Activated T-cell treated with anti-CD3 and anti-CD28 coated beads for 48 hours (primary cell): Measurements from ENCODE around the gene GYS2.
"Not testable (repeated sequence)": the region's sequence is repeated elsewhere in the genome, so short reads cannot be mapped to it uniquely, and the experiment has no call there.

Experiments used
- DNase-seq: peaks from one replicate; pipeline ENCODE4 v3.0.0-alpha.2; 2020; ENCODE audit warnings: low read depth

The GYS2 gene

DNA sequence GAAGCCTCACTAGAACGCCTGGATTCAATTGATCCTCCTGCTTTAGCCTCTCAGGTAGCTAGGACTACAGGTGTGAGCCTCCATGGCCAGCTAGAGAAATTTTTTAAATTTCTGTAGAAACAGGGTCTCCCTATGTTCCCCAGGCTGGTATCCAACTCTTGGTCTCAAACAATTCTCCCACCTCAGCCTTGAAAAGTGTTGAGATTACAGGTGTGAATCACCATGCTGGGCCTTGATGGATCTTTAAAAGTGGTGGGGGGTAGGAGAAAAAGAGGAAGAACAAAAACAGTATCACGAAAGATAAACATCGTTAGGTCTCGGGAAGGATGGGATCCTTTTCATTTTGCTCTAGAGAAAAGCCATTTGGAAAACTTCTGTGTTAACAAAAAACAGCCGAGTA lies 4.5 kb downstream of the GYS2 start:
- DNase-seq: no peak

DNA sequence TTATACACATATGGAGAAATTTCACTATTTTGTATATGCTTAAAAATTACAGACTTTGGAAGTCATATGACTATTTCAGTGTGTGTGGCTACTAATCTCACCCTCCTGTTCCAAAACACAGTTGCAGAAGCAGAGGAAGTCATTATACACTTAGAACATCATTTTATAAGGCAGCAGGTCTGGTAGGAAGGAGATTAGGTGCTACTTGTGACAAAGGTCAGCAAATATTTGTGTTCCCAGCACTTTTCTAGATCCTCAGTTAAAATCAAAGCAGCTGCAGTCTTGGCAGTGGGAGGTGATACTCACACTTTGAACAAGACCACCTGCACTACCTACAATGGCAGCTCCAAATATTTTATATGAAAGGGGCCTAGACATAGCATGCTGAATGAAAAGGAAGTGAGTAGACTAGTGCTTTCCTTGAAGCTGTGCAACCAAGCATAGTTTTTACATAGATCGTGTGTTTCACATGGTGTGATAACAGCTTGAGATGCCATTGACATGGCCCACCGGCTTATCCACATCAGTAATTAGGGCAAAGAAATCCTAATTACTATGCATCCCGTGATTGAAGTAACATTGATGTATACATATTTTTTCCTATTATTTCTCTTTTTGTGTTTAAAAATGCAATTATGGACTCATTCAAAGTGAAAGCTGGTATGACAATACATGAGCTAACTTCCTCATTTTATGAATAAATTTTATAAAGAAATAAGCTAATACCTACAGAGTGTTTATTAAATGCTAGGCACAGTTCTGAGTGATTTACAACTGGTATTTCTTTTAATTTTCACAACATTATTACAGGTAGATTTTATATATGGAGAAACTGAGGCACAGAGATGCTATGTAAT lies 5.3 kb downstream of the GYS2 start:
- DNase-seq: no peak

DNA sequence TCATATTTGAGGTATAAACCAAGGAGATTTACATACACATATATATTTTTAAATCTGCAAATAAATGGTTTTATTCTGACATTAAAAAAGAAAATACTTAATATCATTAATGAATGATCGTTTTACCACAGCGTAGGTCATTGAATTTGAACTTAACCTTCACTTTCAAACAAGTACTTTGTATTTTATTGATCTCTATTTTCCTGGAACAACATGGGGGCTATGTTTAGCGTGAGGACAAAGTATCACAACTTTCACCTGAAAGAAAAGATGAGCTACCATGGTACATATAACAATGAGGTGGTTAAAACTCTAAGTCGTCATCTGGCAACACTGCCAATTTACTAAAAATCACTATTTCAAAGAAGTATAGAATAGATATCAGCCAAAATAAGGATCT lies 6.0 kb downstream of the GYS2 start:
- DNase-seq: no peak

DNA sequence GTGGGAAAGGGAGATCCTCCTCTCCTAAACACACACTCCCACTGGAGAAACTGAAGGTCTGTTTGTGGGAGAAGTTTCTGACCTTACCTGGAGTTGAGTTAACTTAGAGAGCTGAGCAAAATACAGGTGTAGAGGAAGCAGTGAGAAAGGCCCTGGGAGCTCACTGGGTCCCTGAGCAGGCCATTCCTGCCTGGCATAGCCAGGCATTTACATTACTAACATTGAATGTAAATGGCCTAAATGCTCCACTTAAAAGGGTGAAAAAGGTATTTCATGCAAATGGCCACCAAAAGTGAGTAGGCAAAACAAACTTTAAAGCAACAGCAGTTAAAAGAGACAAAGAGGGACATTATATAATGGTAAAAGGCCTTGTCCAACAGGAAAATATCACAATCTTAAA lies 9.3 kb downstream of the GYS2 start:
- DNase-seq: not testable (repeated sequence)

DNA sequence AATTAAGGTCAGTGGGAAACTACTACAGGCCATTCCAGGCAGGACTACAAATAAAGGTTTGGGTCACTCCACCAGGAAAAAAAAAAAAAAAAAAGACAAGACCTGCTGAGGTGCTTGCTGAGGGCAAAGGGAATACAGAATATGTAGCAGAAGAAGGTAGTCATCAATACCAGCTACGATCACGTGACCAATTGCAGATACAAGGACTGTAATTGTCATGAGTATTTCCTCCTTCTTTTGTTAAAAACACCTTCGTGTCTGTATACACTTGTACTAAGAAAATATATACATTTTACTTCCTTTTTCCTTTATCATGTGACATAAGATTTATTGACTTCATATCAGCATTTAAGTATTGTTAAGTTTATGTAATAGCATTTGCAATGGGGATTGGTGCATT lies 19.2 kb downstream of the GYS2 start:
- no peak for DNase-seq

DNA sequence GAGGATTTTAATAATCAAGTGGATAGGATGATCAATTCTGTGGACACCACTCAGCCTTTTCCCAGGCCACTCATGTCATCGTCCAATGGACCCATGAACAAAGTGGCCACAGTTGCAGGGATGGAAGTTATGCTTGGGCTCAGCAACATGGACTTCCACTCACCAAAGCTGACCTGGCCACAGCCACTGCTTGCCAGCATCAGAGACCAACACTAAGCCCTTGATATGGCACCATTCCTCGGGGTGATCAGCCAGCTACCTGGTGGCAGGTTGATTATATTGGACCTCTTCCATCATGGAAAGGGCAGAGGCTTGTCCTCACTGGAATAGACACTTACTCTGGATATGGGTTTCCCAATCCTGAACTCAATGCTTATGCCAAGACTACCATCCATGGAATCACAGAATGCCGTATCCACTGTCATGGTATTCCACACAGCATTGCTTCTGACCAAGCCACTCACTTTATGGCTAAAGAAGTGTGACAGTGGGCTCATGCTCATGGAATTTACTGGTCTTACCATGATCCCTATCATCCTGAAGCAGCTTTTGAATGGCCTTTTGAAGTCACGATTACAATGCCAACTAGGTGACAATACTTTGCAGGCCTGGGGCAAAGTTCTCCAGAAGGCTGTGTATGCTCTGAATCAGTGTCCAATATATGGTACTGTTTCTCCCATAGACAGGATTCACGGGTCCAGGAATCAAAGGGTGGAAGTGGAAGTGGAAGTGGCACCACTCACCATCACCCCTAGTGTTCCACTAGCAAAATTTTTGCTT lies 20.1 kb downstream of the GYS2 start:
- not testable (repeated sequence) for DNase-seq

DNA sequence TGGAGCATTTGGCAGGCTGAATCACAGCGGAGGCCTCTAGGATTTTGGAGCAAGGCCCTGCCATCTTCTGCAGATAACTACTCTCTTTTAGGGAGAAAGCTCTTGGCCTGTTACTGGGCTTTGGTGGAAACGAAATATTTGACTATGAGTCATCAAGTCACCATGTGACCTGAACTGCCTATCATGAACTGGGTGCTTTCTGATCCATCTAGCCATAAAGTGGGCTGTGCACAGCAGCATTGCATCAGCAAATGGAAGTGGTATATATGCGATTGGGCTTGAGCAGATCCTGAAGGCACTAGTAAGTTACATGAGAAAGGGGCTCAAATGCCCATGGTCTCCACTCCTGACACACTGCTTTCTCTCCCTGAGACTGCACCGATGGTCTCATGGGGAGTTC lies 21.1 kb downstream of the GYS2 start:
- DNase-seq: no peak

DNA sequence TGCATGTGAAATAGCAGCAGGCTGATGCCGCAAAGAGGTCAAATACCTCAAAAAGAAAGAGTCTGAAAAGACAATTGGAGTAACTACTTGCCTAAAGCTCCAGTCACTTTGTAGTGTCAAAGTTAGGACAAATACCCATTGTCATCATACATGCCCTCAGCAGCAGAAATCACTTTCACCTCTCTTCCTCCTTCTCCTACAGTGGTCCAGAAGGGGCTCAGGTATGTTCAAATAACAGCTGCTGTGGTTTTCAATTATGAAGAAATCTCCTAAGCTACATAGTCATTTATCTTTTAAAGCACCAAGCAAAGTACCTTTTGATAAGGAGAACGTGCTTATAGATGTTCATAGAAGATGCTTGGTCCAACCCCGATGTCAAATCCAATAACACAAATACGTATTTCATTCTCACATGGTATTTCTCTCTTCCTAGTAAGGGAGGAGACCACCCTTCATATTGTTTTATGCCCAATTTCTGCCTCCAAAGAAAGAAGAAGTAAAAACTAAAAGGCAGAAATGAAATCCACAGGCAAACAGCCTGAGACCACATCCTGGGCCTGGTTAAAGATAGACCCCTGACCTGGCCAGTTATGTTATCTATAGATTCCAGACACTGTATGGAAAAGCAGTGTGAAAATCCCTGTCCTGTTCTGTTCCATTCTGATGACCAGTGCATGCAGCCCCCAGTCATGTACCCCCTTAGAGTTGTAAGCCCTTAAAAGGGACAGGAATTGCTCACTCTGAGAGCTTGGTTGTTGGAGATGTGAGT lies 23.7 kb downstream of the GYS2 start:
- no peak for DNase-seq

DNA sequence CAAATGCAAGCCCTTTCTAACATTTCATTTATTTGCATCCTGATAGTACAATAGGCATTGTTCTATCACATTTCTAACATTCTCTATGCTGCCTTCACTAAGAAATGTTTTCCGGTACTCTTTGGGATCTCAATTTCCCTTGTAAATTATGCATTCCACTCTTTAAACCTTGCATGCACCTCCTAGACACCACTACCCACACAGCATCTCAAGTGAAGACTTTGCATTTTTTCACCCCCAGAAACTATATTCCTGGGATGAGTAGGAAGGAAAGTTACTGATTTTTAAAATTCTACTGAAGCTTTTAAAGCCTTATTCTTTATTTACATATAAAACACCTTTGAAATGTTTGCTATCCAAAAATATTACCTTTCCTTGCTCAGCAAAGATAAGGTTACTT lies 27.1 kb downstream of the GYS2 start:
- DNase-seq: no peak

DNA sequence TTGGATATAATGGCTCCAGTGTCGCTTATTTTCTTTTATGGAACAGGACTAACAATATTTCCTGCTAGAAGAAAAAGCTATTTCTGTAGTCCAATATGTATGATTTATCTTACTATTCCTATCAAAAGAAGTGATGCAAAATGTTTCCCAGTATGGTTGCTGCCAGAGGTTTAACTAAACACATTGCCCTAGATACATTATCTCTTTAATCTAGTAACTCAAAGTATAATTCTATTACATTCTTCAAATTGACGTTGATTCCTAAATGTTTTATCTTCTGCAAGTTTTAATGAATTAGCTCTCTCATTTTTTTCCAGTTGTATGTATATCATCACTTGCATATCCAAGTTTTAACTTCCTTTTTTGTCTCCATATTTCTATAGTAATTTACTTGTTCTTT lies 28.2 kb downstream of the GYS2 start:
- DNase-seq: no peak

DNA sequence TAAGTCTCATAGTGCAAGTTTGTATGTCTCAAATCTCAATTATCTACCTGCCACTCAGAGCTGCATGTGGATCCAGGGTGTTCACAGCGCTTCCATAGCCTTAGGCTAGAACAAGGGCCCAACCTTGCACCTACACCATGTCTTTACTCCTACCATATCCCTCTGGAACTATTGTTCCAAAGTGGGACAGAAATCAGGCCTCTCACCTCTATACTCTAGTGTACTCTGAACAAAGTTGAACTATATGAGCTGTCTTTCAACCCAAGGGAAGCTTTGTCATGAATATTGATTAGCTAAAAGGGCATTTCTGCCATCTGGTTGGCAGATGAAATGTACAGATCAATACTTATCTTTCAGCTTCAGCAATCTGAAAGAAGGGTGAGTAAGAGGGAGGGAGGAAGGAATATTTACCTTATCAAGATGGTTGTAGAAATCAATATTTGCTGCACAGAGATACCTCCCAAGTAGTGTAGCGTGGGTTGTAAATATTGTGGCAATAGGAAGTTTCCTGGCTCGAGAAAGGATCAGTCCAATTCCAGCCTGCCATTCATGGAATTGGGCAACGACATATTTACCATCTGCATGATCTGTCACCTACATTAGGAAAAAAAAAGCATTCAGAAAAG lies 30.8 kb downstream of the GYS2 start:
- DNase-seq: no peak

DNA sequence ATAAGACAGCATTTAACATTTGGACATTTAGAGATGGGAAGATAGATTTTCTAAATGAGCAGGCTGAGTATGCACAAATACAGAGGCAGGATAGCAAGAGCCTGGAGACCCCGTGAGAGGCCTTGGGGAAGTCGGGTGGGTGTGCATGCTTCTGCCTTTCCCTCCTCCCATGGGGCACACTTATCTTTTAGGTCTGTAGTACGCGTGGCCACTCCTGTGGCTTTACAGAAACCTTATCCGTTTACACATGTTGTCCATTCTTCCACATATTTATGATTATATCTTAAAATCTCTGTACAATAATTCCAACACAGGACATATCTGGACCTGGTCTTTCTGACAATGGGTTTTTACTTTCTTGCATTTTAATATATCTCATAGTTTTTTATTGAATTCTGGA lies 33.6 kb downstream of the GYS2 start:
- no peak for DNase-seq

DNA sequence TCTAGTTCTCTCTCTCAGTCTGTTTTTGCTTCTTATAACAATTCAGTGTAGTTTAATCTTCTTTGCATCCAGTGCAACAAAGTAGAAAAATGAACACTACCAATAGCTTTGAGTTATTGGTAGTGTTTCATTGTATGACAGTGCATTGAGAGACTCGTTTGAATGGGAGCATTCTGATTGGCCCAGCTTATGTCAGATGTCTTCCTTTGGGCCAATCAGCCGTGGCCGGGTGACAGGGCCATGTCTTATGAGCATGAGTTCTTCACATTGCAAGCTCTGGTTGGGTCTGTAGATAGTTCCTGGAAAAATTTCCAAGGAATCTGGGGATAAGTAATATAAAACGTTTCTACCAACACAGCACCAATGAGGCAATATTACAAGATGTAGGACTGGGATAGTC lies 36.5 kb downstream of the GYS2 start:
- no peak for DNase-seq

DNA sequence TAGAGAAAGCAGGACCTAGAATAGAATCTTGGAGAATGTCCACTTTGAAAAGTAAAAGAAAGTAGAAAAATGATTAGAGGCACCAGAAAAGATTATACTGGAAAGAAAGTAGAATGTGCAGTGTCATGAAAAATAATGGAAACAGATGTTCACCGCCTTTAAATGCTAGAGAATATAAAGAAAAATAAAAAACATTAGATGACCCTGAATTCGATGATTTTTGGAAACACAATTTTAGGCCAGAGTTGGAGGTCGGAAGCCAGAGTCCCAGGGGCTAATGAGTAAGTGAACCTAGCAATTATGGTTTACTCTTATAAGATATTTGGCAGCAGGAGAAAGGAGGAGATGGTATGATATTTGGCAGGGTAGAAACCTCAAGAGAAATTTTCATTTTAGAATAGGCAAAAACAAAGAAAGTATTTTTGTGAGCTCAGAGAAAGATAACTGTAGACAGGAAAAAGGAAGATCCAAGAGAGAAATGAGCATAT lies 37.7 kb downstream of the GYS2 start:
- no peak for DNase-seq

DNA sequence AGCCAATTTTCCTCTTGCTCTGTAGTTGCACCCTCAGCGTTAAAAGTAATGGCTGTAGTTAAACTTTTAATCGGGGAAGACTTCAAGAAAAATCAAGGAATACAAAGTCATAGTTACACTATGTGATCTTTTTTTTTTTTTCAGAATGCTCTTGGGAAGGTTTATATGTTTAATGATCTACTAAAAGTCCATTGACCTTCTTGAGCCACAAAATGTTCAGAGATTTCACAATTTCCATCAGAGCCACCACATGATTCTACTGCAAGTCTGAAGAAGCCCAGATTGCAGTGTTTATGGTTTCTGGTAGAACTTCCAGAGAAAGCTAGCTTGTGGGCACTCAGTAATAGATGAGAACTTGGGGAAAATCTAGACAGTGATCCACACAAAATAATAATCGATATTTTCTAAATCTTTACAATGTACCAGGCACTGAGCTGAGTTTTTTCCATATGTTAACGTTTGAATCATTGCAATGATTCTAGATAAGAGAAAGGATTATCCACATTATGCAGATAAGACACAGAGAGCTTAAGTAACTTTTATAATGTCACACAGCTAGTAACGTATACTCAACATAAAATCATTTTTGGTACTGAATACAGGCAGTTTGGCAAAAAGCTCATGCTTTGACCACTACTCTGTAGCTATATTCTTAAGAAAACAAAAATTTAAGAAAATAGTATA lies 38.3 kb downstream of the GYS2 start:
- no peak for DNase-seq

DNA sequence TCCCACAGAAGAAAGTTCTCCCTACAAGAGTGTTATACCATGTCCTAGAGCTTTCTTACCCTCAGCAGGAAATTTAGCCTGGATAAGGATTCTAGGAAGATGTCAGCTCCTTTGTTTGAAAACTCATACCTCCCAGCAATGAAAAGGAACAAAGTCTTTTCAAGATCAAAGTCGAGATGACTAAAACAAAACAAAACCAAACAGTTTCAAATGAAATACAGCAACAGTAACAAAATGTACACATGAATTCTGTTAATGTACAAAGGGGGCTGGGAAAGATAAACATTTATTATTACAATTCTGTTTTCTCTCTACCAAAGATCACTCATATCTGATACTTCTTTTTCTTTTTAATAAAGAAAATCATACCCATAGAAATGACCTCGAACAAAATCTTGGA lies 41.8 kb downstream of the GYS2 start:
- DNase-seq: no peak

DNA sequence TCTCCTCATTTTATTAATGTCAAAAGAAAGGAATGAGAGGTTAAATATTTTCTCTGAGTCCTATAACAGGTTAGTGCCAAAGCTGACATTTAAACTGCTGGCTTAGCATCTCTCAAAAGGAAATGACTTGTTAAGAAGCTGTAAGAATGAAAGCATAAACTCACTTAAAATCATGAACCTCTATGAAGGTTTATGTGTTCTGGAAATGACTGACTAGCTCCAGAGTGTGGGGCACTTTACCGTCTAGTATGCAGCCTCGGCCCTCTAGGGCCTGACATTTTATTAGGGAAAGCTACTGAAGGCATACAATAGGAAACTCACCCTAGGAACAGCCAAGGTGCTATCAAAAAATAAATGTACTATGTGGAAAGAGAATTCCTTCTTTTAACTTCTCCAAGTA lies 43.5 kb downstream of the GYS2 start:
- DNase-seq: no peak

DNA sequence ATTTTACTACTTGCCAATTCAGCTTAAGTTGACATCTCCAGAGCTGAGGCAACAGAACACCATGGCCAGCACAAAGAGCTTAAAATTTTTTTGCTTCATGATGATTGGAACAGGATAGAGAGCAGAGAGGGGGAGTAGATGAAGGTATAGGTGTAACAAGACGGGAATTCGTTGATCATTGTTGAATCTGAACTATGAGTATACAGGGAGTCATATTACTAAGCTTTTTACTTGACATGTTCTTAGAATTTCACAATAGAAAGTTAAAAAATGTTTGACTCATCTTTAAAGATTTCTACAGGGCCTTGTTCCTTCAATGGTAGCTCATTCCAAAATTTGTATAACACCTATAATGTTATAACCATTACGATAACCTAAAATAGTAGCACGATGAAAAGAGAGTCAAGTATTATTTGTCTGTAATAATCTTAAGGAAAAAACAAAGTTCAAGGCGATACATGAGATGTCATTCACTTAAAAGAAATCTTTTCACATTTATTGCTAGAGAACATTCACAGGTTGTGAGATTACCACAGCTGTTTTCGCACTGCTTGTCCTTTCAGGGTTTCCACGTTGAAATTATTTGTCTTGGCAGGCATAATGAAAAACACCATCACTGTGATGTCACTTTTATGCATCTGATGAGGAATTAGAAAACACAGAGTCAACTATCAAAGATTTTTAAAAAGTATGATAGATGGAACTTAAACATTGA lies 44.6 kb downstream of the GYS2 start:
- DNase-seq: no peak

DNA sequence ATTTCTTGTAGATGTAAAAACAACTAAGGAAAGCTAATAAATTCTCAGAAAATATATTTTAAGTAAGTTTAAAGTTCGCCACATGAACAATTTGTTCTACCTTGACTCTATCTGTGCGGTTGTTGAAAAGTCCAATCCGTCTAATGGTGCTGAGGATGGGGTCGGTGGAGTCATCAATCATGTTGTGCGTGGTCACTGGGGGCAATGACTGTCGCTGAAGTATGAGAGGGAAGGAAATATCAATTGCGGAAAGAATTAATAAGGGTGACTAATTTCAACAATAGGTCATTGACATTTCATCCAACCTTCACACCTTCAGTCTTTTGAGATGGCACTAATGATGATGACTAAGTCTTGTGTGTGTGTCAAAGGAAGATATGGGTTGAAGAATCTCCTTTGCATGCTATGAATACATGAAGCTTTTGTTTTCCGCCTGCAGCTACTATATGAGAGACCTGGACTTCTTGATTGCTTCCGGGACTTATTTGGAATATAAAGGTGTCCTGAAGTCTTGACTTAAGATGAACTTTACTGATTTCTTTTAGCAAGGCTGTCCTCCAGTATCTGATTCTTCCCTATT lies 46.5 kb downstream of the GYS2 start:
- no peak for DNase-seq

DNA sequence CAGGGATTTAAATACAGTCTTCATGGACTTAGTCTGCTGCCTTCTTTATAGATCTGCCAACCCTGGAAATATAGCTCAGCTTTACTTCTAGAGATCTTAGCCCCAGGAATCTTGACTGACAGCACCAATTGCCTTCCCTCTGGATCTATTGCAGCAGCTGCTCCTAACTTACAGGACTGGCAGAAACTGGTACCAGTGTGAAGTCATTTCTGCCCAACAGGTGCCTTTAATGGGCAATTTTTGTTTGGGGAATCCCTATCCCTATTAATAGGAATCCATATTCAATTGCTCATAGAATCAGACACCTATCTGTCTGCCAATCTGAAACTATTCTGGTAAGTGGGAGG lies 51.3 kb downstream of the GYS2 start:
- DNase-seq: no peak
